Glutamatergic neuron (in vitro differentiated cells): Measurements from ENCODE around the gene INSIG1. TPM values are rescaled to one million over a fixed set of nuclear protein-coding genes. Genes with fewer than 3 reads are reported as not detected.

Source experiments
- DNase-seq: peaks from one replicate; pipeline ENCODE4 v3.0.0; 2022
- H3K27ac Mint-ChIP-seq: one replicate; pipeline ENCODE4 v1.8.0; 2020; ENCODE audit warnings: mild to moderate bottlenecking, mixed read lengths, inconsistent platforms; ENCODE audit not compliant: unreplicated experiment
- H3K27me3 Mint-ChIP-seq: one replicate; pipeline ENCODE4 v1.8.0; 2020; ENCODE audit warnings: mild to moderate bottlenecking, moderate library complexity, mixed read lengths, inconsistent platforms; ENCODE audit not compliant: unreplicated experiment
- H3K36me3 Mint-ChIP-seq: one replicate; pipeline ENCODE4 v1.8.0; 2020; ENCODE audit warnings: mild to moderate bottlenecking, mixed read lengths, inconsistent platforms; ENCODE audit not compliant: unreplicated experiment
- H3K4me1 Mint-ChIP-seq: one replicate; pipeline ENCODE4 v1.8.0; 2020; ENCODE audit warnings: mild to moderate bottlenecking, low read depth, mixed read lengths, inconsistent platforms; ENCODE audit not compliant: unreplicated experiment
- H3K4me3 Mint-ChIP-seq: one replicate; pipeline ENCODE4 v1.8.0; 2020; ENCODE audit warnings: mild to moderate bottlenecking, mixed read lengths, inconsistent platforms; ENCODE audit not compliant: unreplicated experiment
- H3K9me3 Mint-ChIP-seq: one replicate; pipeline ENCODE4 v1.8.0; 2020; ENCODE audit warnings: mild to moderate bottlenecking, moderate library complexity, mixed read lengths, inconsistent platforms; ENCODE audit not compliant: unreplicated experiment
- total RNA-seq: library from RNA; stranded (reverse); fragmentation: NEBNext Ultra II Directional; extraction: Animal tissue kit (Norgen Biotek cat#: 25700); gene quantifications from one replicate; pipeline ENCODE4 v1.2.1, GENCODE V29; 2021; ENCODE audit not compliant: unreplicated experiment
- TF ChIP-seq, protein P1 (sequence below): fragments of 200-600 bp; sonication (generic); IDR thresholded peaks from one replicate; pipeline ENCODE4 v1.5.0; 2021; ENCODE audit not compliant: partially characterized antibody, unreplicated experiment

INSIG1 gene
- total RNA-seq, 1 donor from 2014 or later = 95.2 TPM

DNA sequence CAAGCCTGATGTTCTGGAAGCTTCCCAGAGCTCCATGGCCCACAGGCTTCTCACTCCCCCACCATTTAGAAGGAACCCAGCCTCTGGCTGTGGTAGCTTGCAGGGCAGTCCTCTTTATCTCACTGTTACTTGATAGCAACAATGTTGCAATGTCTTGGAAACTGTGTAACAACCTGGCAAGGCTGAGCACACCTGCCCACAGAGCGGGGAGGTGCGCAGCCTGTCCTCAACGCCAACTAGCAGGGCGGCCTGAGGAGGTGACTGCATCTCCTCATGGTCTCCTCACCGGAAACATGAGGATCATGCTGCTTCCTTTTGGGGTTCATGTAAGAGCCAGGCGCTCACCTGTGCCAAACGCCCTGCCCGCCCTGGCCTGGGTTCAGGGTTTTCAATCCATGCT, 43.7 kb upstream of the INSIG1 start:
- H3K9me3 Mint-ChIP-seq = no peaks in the 10 kb centered on the region
- peaks cover 4% of the 10 kb centered on the region for H3K4me1 Mint-ChIP-seq
- H3K36me3 Mint-ChIP-seq = peaks cover 5% of the 10 kb centered on the region
- TF ChIP-seq, protein P1, sequence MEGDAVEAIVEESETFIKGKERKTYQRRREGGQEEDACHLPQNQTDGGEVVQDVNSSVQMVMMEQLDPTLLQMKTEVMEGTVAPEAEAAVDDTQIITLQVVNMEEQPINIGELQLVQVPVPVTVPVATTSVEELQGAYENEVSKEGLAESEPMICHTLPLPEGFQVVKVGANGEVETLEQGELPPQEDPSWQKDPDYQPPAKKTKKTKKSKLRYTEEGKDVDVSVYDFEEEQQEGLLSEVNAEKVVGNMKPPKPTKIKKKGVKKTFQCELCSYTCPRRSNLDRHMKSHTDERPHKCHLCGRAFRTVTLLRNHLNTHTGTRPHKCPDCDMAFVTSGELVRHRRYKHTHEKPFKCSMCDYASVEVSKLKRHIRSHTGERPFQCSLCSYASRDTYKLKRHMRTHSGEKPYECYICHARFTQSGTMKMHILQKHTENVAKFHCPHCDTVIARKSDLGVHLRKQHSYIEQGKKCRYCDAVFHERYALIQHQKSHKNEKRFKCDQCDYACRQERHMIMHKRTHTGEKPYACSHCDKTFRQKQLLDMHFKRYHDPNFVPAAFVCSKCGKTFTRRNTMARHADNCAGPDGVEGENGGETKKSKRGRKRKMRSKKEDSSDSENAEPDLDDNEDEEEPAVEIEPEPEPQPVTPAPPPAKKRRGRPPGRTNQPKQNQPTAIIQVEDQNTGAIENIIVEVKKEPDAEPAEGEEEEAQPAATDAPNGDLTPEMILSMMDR = no peak
- no peak overlapping the region for H3K27ac Mint-ChIP-seq
- H3K4me3 Mint-ChIP-seq = no peak overlapping the region
- H3K27me3 Mint-ChIP-seq = peaks cover 13% of the 10 kb centered on the region
- no peak for DNase-seq

DNA sequence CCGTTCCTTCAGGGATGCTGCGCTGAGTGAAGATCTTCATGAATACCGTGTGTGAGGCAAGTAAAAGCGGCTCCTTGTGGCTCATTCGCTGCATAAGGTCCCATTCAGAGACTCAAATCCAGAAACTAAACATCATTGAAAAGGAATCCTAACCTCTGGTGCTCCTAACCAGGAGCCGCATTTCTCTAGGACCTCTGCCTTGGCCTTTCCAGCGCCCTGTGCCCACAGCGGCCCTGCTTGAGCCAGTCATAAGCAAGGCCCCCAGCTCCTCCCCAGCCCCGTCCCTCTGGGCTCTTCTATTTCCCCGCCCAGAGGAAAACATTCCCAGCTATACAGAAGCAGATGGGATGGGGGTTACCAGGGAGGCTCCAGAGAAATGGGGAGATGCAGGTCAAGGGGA, 42.6 kb upstream of the INSIG1 start:
- peaks cover 5% of the 10 kb centered on the region for H3K36me3 Mint-ChIP-seq
- no peaks in the 10 kb centered on the region for H3K9me3 Mint-ChIP-seq
- TF ChIP-seq, protein P1 = no peak
- peaks cover 11% of the 10 kb centered on the region for H3K27me3 Mint-ChIP-seq
- no peak overlapping the region for H3K27ac Mint-ChIP-seq
- H3K4me3 Mint-ChIP-seq = no peak overlapping the region
- H3K4me1 Mint-ChIP-seq = peaks cover 4% of the 10 kb centered on the region
- DNase-seq = no peak

DNA sequence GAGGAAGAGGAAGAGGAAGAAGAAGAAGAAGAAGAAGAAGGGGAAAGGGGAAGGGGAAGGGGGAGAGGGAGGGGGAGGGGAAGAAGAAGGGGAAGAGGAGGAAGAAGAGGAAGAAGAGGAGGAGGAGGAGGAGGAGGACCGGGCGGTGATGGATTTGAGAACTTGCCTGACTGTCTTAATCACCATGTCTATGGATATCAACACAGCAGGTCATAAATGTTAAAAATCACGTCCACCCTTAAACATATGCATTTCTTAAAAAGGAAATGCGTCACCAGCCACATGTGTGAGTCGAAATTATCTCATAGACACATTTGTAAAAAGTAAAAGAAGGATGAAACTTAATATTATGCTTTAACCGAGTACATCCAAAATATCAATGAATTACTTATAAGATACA, 42.1 kb upstream of the INSIG1 start:
- Mint-ChIP-seq H3K36me3 (peaks cover 5% of the 10 kb centered on the region), H3K4me3 (no peak overlapping the region), H3K27me3 (peaks cover 11% of the 10 kb centered on the region), H3K9me3 (peaks cover 2% of the 10 kb centered on the region), H3K27ac (no peak overlapping the region), H3K4me1 (peaks cover 4% of the 10 kb centered on the region)
- DNase-seq = no peak
- TF ChIP-seq, protein P1 = no peak

DNA sequence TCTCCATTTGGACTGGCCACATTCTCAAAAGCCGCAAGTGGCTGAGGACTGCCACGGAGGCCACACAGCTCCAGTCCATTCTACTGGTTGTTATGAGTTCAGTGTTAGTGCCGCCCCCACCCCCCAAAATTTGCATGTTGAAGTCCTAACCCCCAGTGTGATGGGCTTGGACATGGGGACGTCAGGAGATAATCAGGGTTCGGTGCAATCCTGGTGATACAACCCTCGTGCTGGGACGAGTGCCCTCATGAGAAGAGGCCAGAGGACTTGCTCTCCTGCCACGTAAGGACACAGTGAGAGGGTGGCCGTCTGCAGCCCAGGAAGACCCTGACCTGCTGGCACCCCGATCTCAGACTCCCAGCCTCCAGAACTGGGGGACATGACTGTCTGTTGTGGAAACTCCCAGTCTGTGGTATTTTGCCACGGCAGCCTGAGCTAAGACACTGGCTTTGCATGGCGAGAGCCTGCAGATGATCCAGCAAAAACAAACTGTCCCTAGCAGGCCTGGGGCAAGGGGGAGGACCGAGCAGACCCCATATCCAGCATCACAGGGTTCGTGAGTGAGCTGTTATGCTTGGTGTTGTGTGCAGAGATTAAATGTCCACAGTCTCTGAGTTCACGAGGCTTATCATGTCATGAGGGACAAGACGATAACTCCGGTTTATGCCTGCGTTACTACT, 41.5 kb upstream of the INSIG1 start:
- Mint-ChIP-seq H3K27me3 (peaks cover 12% of the 10 kb centered on the region), H3K27ac (no peak overlapping the region), H3K4me1 (peaks cover 4% of the 10 kb centered on the region), H3K9me3 (peaks cover 2% of the 10 kb centered on the region), H3K36me3 (peaks cover 5% of the 10 kb centered on the region), H3K4me3 (no peak overlapping the region)
- no peak for DNase-seq
- TF ChIP-seq, protein P1 = no peak

DNA sequence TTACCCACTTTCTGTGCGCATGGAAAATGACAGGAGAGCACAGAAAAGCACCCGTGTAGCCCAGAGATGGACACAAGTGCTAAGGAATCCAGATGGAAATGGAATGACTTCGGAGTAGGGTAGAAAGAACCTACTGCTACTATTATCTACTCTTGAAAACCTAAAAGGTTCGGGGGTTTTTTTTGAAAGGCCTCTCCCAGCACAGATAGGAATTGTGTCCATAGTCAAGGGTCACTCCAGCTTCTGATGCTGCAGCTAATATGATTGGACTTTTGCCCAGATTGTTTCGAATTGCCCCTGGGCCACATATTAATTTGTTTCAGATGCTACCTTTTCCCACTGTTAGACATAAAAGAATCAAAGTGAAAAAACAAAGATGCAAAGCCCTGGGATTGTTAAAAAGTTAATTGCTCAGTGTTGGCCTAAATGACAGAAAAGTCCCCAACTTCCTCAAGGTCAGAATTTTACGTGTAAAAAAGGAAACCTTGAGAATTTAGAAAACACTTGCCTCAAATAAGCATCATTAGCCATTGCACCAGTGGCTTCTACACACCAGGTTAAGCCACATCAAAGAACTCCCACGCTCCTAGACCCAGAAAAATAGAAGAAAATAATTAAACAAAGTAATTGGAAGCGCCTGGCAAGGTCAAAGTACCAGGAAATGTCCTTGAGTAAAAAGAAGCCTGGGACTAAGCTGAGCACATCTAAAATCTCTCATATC, 40.8 kb upstream of the INSIG1 start:
- H3K4me1 Mint-ChIP-seq = peaks cover 4% of the 10 kb centered on the region
- H3K27ac Mint-ChIP-seq = no peak overlapping the region
- H3K27me3 Mint-ChIP-seq = peaks cover 11% of the 10 kb centered on the region
- H3K9me3 Mint-ChIP-seq = peaks cover 2% of the 10 kb centered on the region
- no peak overlapping the region for H3K4me3 Mint-ChIP-seq
- H3K36me3 Mint-ChIP-seq = peaks cover 5% of the 10 kb centered on the region
- no peak for DNase-seq
- TF ChIP-seq, protein P1 = no peak
